ENCODE measurements around the gene GSE1.

DNA sequence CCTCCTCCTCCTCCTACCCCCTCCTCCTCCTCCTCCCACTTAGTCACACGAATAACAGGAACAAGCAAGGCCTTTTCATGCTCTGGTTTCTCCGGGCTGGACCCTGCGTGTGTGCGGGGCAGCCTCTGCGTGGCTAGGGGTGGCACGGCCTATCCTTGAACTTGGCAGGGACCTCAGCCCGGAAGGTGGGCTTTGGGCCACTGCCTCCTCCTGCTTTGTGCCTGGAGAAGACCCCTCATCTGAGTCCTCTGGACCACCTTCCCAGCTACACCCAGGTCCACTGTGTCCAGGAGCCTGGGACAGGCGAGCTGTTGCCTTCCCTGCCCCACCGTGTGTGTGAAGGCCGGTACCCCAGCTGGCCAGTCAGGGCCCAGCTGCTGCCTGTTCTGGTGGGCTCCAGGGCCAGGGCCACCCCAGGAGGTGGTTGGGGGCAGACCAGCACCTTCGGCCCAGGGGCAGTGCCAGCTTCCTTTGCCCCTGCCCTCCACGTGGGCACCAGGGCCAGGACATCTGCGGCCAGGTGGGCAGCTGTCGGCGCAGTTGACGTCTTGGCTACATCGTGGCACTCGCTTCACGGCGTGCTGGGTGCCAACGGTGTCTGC lies 40.3 kb downstream of the GSE1 start:
- TF ChIP-seq, protein P1, sequence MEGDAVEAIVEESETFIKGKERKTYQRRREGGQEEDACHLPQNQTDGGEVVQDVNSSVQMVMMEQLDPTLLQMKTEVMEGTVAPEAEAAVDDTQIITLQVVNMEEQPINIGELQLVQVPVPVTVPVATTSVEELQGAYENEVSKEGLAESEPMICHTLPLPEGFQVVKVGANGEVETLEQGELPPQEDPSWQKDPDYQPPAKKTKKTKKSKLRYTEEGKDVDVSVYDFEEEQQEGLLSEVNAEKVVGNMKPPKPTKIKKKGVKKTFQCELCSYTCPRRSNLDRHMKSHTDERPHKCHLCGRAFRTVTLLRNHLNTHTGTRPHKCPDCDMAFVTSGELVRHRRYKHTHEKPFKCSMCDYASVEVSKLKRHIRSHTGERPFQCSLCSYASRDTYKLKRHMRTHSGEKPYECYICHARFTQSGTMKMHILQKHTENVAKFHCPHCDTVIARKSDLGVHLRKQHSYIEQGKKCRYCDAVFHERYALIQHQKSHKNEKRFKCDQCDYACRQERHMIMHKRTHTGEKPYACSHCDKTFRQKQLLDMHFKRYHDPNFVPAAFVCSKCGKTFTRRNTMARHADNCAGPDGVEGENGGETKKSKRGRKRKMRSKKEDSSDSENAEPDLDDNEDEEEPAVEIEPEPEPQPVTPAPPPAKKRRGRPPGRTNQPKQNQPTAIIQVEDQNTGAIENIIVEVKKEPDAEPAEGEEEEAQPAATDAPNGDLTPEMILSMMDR (IDR thresholded peaks at IDR 0.05; ENCODE audit: poor library complexity): no peak
- TF ChIP-seq EZH2 (IDR thresholded peaks at IDR 0.05; ENCODE audit: borderline replicate concordance) (no peak), EZH2phosphoT487 (IDR thresholded peaks at IDR 0.05; ENCODE audit: low read depth, severe bottlenecking, unreplicated experiment) (no peak)
